Daoy (cell line): ENCODE measurements around the gene KRT24. TPM values are rescaled to one million over a fixed set of nuclear protein-coding genes. Genes with fewer than 3 reads are reported as not detected.

Source experiments
- DNase-seq: peaks from one replicate; pipeline ENCODE4 v3.0.0-alpha.2; 2015; ENCODE audit warnings: low read depth
- total RNA-seq: library from RNA; depleted of rRNA; stranded (reverse); fragments of >200 nt; shearing (Covaris generic); gene quantifications from 2 replicates; pipeline ENCODE4 v1.2.3, GENCODE V29; 2014; rRNA removed

Gene KRT24
- total RNA-seq, 1 experiment from 2014 or later, result not detected

GRCh38 chr17:40694584-40694983, 9.0 kb downstream of the KRT24 start:
- no peak for DNase-seq

GRCh38 chr17:40687106-40687505, 16.4 kb downstream of the KRT24 start:
- DNase-seq, result no peak

GRCh38 chr17:40686192-40686591, 17.4 kb downstream of the KRT24 start:
- no peak for DNase-seq

- DNase-seq, result no peak
These were observed 22.6 kb downstream of the KRT24 start for GRCh38 chr17:40680998-40681397.

GRCh38 chr17:40679523-40679907, 24.0 kb downstream of the KRT24 start:
- DNase-seq, result no peak

- DNase-seq, result no peak
These were observed 24.5 kb downstream of the KRT24 start for GRCh38 chr17:40678902-40679522.

- no peak for DNase-seq
These were observed 27.6 kb downstream of the KRT24 start for GRCh38 chr17:40675905-40676304.

- no peak for DNase-seq
These were observed 30.9 kb downstream of the KRT24 start for GRCh38 chr17:40672654-40673053.

GRCh38 chr17:40671282-40671681, 32.3 kb downstream of the KRT24 start:
- DNase-seq, result no peak

- no peak for DNase-seq
These were observed 37.2 kb downstream of the KRT24 start for GRCh38 chr17:40666331-40666730.

- no peak for DNase-seq
These were observed 38.8 kb downstream of the KRT24 start, which contains the start of gene KRT222 for GRCh38 chr17:40664582-40665333. TSS of gene KRT222 (minus strand) at chr17:40665177. CDS start at chr17:40665099, 78 bp downstream.

- DNase-seq, result no peak
These were observed 40.3 kb downstream of the KRT24 start for GRCh38 chr17:40663252-40663651.

- no peak for DNase-seq
These were observed 43.6 kb downstream of the KRT24 start for GRCh38 chr17:40659911-40660310.

GRCh38 chr17:40658396-40658795, 45.2 kb downstream of the KRT24 start:
- DNase-seq, result no peak

GRCh38 chr17:40651939-40652338, 51.6 kb downstream of the KRT24 start:
- no peak for DNase-seq

- DNase-seq, result peak; percentile 24
These were observed 55.1 kb downstream of the KRT24 start for GRCh38 chr17:40648384-40648968.

Other genes starting within 250 kb of the KRT24 start
- 0.24 and 0.40 TPM in 2 replicates for gene TNS4, start 202.1 kb downstream of the KRT24 start, total RNA-seq
- gene CCR7, start 138.3 kb downstream of the KRT24 start, total RNA-seq, result not detected in 2 replicates
- gene SMARCE1, start 55.9 kb downstream of the KRT24 start, total RNA-seq, result 122 and 126 TPM in 2 replicates
- not detected in 2 replicates for gene KRT222, start 38.6 kb downstream of the KRT24 start, total RNA-seq
- not detected in 2 replicates for gene KRT25, start 51.6 kb upstream of the KRT24 start, total RNA-seq
- gene KRT26, start 68.4 kb upstream of the KRT24 start, total RNA-seq, result not detected in 2 replicates
- not detected in 2 replicates for gene KRT27, start 78.8 kb upstream of the KRT24 start, total RNA-seq
- gene KRT28, start 96.2 kb upstream of the KRT24 start, total RNA-seq, result not detected in 2 replicates
- gene KRT10, start 118.9 kb upstream of the KRT24 start, total RNA-seq, result 54.7 and 56.8 TPM in 2 replicates
- gene KRT12, start 163.5 kb upstream of the KRT24 start, total RNA-seq, result not detected in 2 replicates
- gene KRT20, start 181.5 kb upstream of the KRT24 start, total RNA-seq, result not detected in 2 replicates
- gene KRT23, start 233.9 kb upstream of the KRT24 start, total RNA-seq, result not detected in 2 replicates